ENCODE data around the gene LCMT1. TPM values are rescaled to one million over a fixed set of nuclear protein-coding genes. Genes with fewer than 3 reads are reported as not detected.
A peak's percentile ranks its signal among the peaks of the same experiment; 100 is the strongest.

LCMT1 gene
- total RNA-seq, 2 experiments from 2014 or later = 37.1 to 40.7 TPM

GRCh38 chr16:25097276-25097975, 14.1 kb upstream of the LCMT1 start:
- Mint-ChIP-seq H3K27me3 (no peaks in the 10 kb centered on the region), H3K4me3 (no peak overlapping the region), H3K27ac (no peak overlapping the region), H3K9me3 (no peaks in the 10 kb centered on the region), H3K36me3 (ENCODE audit: low read depth) (peaks cover 2% of the 10 kb centered on the region), H3K4me1 (ENCODE audit: low read depth) (peaks cover 21% of the 10 kb centered on the region)
- intact Hi-C loops (cut with micrococcal nuclease) = no loop called here
- DNase-seq = no peak
- TF ChIP-seq CTCF (IDR thresholded peaks at IDR 0.05) = no peak
- ATAC-seq = no peak
- POLR2A ChIA-PET = interaction anchor here (0.9 to 1.7 kb wide), 3 partner anchors 12 to 566 kb away, joined by 3 to 6 read pairs (median 3); no protein-coding TSS in a partner anchor
- CTCF ChIA-PET = no interaction called here

- intact Hi-C loops (cut with micrococcal nuclease) = no loop called here
- no peaks in the 10 kb centered on the region for H3K36me3 Mint-ChIP-seq (ENCODE audit: low read depth)
- H3K4me1 Mint-ChIP-seq (ENCODE audit: low read depth) = no peaks in the 10 kb centered on the region
- DNase-seq = no peak
- H3K4me3 Mint-ChIP-seq = no peak overlapping the region
- no peak overlapping the region for H3K27ac Mint-ChIP-seq
- POLR2A ChIA-PET = no interaction called here
- ATAC-seq = no peak
- H3K27me3 Mint-ChIP-seq = no peaks in the 10 kb centered on the region
- CTCF ChIA-PET = no interaction called here
- H3K9me3 Mint-ChIP-seq = no peaks in the 10 kb centered on the region
- TF ChIP-seq CTCF (IDR thresholded peaks at IDR 0.05) = no peak
Observed at GRCh38 chr16:25100511-25100910, 11.0 kb upstream of the LCMT1 start.

GRCh38 chr16:25106567-25107465, 4.7 kb upstream of the LCMT1 start:
- Mint-ChIP-seq H3K27ac (peak overlapping the region; percentile 93), H3K4me3 (peak overlapping the region; percentile 94), H3K4me1 (ENCODE audit: low read depth) (peaks cover 29% of the 10 kb centered on the region), H3K36me3 (ENCODE audit: low read depth) (peaks cover 8% of the 10 kb centered on the region), H3K9me3 (no peaks in the 10 kb centered on the region), H3K27me3 (no peaks in the 10 kb centered on the region)
- ATAC-seq (peak; percentile 61), DNase-seq (peak; percentile 93)
- intact Hi-C loops (cut with micrococcal nuclease) = loop anchor here (5.0 kb wide), 1 partner anchor 45 kb away; no protein-coding TSS in a partner anchor
- peak; percentile 47 for TF ChIP-seq CTCF (IDR thresholded peaks at IDR 0.05)
- CTCF ChIA-PET = interaction anchor here (0.7 to 3.4 kb wide), 7 partner anchors 13 to 118 kb away, joined by 3 to 23 read pairs (median 7); no protein-coding TSS in a partner anchor
- POLR2A ChIA-PET = interaction anchor here (0.6 to 2.3 kb wide), 8 partner anchors 11 to 383 kb away, joined by 3 to 5 read pairs (median 3); no protein-coding TSS in a partner anchor

- H3K36me3 Mint-ChIP-seq (ENCODE audit: low read depth) = peaks cover 8% of the 10 kb centered on the region
- no peaks in the 10 kb centered on the region for H3K9me3 Mint-ChIP-seq
- ATAC-seq (no peak), DNase-seq (peak; percentile 9)
- ChIA-PET CTCF (interaction anchor here (0.7 to 3.4 kb wide), 7 partner anchors 13 to 118 kb away, joined by 3 to 23 read pairs (median 7); no protein-coding TSS in a partner anchor), POLR2A (interaction anchor here (0.6 to 2.3 kb wide), 8 partner anchors 10 to 350 kb away, joined by 3 to 5 read pairs (median 4); no protein-coding TSS in a partner anchor)
- peak overlapping the region; percentile 93 for H3K27ac Mint-ChIP-seq
- H3K27me3 Mint-ChIP-seq = no peaks in the 10 kb centered on the region
- intact Hi-C loops (cut with micrococcal nuclease) = loop anchor here (5.0 kb wide), 1 partner anchor 45 kb away; no protein-coding TSS in a partner anchor
- TF ChIP-seq CTCF (IDR thresholded peaks at IDR 0.05) = no peak
- peaks cover 32% of the 10 kb centered on the region for H3K4me1 Mint-ChIP-seq (ENCODE audit: low read depth)
- peak overlapping the region; percentile 94 for H3K4me3 Mint-ChIP-seq
Observed at GRCh38 chr16:25107466-25107792, 4.1 kb upstream of the LCMT1 start.

Measured in activated CD8-positive, alpha-beta T cell treated with anti-CD3 and anti-CD28 coated beads for 36 hours (primary cell).